K562 (cell line): ENCODE data around the gene FLAD1. TPM values are rescaled to one million over a fixed set of nuclear protein-coding genes. Genes with fewer than 3 reads are reported as not detected.

ENCODE experiments used
- CHCHD3 ChIP-seq: fragments of 250-450 bp; sonication (Bioruptor Pico); IDR thresholded peaks from 2 replicates; pipeline ENCODE4 v2.1.2; 2022; ENCODE audit warnings: mild to moderate bottlenecking
- DPF2 ChIP-seq: fragments of 450-650 bp; IDR thresholded peaks from 2 replicates; pipeline ENCODE4 v1.6.1; 2016
- EGR1 ChIP-seq: fragments of 450-650 bp; conservative IDR thresholded peaks from 2 replicates; pipeline ENCODE4 v1.6.1; 2017; ENCODE audit warnings: mild to moderate bottlenecking
- EZH2 ChIP-seq: IDR thresholded peaks from 2 replicates; pipeline ENCODE4 v1.6.1; 2012; ENCODE audit warnings: low read depth, mild to moderate bottlenecking, inconsistent platforms, low read length, borderline replicate concordance
- FOXA1 ChIP-seq: fragments of 450-650 bp; IDR thresholded peaks from 2 replicates; pipeline ENCODE4 v1.6.1; 2016; ENCODE audit warnings: mild to moderate bottlenecking, borderline replicate concordance
- GATAD2A ChIP-seq: fragments of 450-650 bp; IDR thresholded peaks from 2 replicates; pipeline ENCODE4 v1.6.1; 2017
- HNRNPL ChIP-seq: fragments of 200-400 bp; formaldehyde crosslinking; IDR thresholded peaks from 2 replicates; pipeline ENCODE4 v1.6.1; 2017; ENCODE audit warnings: low read depth, mild to moderate bottlenecking, low read length
- IFI16 ChIP-seq: fragments of 250-450 bp; sonication (Bioruptor Pico); IDR thresholded peaks from 2 replicates; pipeline ENCODE4 v2.1.2; 2022; ENCODE audit warnings: mild to moderate bottlenecking, inconsistent platforms
- MAFG ChIP-seq: fragments of 450-650 bp; conservative IDR thresholded peaks from 2 replicates; pipeline ENCODE4 v1.6.1; 2016; ENCODE audit warnings: missing genetic modification characterization, missing compliant biosample characterization
- MAFK ChIP-seq: IDR thresholded peaks from 2 replicates; pipeline ENCODE4 v1.6.1; 2011; ENCODE audit warnings: low read length, improper control_type of control experiment
- MBD2 ChIP-seq: sonication (generic); IDR thresholded peaks from 2 replicates; pipeline ENCODE4 v1.6.1; 2016; ENCODE audit warnings: low read depth, borderline replicate concordance
- MTA2 ChIP-seq: fragments of 450-650 bp; IDR thresholded peaks from 2 replicates; pipeline ENCODE4 v1.6.1; 2016; ENCODE audit warnings: low read depth
- NFE2 ChIP-seq: IDR thresholded peaks from 2 replicates; pipeline ENCODE4 v1.6.1; 2014; ENCODE audit warnings: antibody characterized with exemption, low read depth
- NFXL1 ChIP-seq: fragments of 450-650 bp; formaldehyde crosslinking; IDR thresholded peaks from 2 replicates; pipeline ENCODE4 v1.4.0; 2021; ENCODE audit warnings: mild to moderate bottlenecking
- RB1 ChIP-seq: fragments of 450-650 bp; IDR thresholded peaks from 2 replicates; pipeline ENCODE4 v1.6.1; 2017; ENCODE audit warnings: low read depth, mild to moderate bottlenecking
- RBM14 ChIP-seq: fragments of 200-400 bp; formaldehyde crosslinking; IDR thresholded peaks from 2 replicates; pipeline ENCODE4 v1.6.1; 2018; ENCODE audit warnings: low read depth, mild to moderate bottlenecking, low read length, moderate library complexity, borderline replicate concordance; ENCODE audit not compliant: insufficient read depth
- RBM25 ChIP-seq: fragments of 200-400 bp; formaldehyde crosslinking; IDR thresholded peaks from 2 replicates; pipeline ENCODE4 v1.6.1; 2018; ENCODE audit warnings: low read length, low read depth, moderate library complexity; ENCODE audit not compliant: severe bottlenecking
- RUNX1 ChIP-seq: sonication (generic); IDR thresholded peaks from 2 replicates; pipeline ENCODE4 v1.6.1; 2016; ENCODE audit warnings: antibody characterized with exemption, low read depth
- SMAD4 ChIP-seq: fragments of 250-450 bp; sonication (Bioruptor Pico); conservative IDR thresholded peaks from 2 replicates; pipeline ENCODE4 v1.8.0; 2021; ENCODE audit warnings: inconsistent platforms, mild to moderate bottlenecking, moderate library complexity
- SOX6 ChIP-seq: fragments of 450-650 bp; IDR thresholded peaks from 2 replicates; pipeline ENCODE4 v1.6.1; 2014; ENCODE audit warnings: mild to moderate bottlenecking
- TOE1 ChIP-seq, 2 experiments: fragments of 450-650 bp in 1 of 2; sonication (generic) in 1 of 2; formaldehyde crosslinking in 1 of 2; IDR thresholded peaks; 2 replicates each; pipeline versions ENCODE4 v1.7.1 to v1.8.0; 2016 to 2022; ENCODE audit warnings: borderline replicate concordance in 2 of 2, mild to moderate bottlenecking in 2 of 2, antibody characterized with exemption in 1 of 2, inconsistent platforms in 1 of 2, low read depth in 1 of 2, missing genetic modification reagents in 1 of 2, moderate library complexity in 1 of 2
- ZNF165 ChIP-seq: fragments of 250-450 bp; sonication (Bioruptor Pico); IDR thresholded peaks from 2 replicates; pipeline ENCODE4 v1.4.0; 2020; ENCODE audit warnings: borderline replicate concordance
- ZNF212 ChIP-seq: fragments of 450-650 bp; formaldehyde crosslinking; IDR thresholded peaks from 2 replicates; pipeline ENCODE4 v1.4.0; 2020; ENCODE audit warnings: mild to moderate bottlenecking
- ZNF239 ChIP-seq: fragments of 250-450 bp; sonication (Bioruptor Pico); IDR thresholded peaks from 2 replicates; pipeline ENCODE4 v1.4.0; 2020; ENCODE audit warnings: mild to moderate bottlenecking
- ZNF316 ChIP-seq: fragments of 450-650 bp; IDR thresholded peaks from 2 replicates; pipeline ENCODE4 v1.6.1; 2016
- ZNF561 ChIP-seq: fragments of 450-650 bp; formaldehyde crosslinking; conservative IDR thresholded peaks from 2 replicates; pipeline ENCODE4 v1.4.0; 2020; ENCODE audit warnings: mild to moderate bottlenecking, moderate library complexity
- ZNF707 ChIP-seq: fragments of 250-450 bp; sonication (Bioruptor Pico); conservative IDR thresholded peaks from 2 replicates; pipeline ENCODE4 v1.8.0; 2022; ENCODE audit warnings: inconsistent platforms, mild to moderate bottlenecking, moderate library complexity
- ZNF766 ChIP-seq: fragments of 200-800 bp; sonication (Bioruptor generic); conservative IDR thresholded peaks from 2 replicates; pipeline ENCODE4 v1.6.1; 2016; ENCODE audit warnings: missing genetic modification characterization, missing compliant biosample characterization
- polyA plus RNA-seq, 8 experiments: library from polyadenylated mRNA; depleted of rRNA in 4 of 8; stranded (reverse) in 5 of 8; unstranded in 3 of 8; fragments of >200 nt; fragmentation: Nextera tagmentation in 2 of 8; fragmentation: Illumina TruSeq in 1 of 8; extraction: Ambion mirVana in 2 of 8; extraction: Trizol in 1 of 8; gene quantifications; 2 replicates each; pipeline versions ENCODE4 v1.2.1 to v1.2.3, GENCODE V29; 2011 to 2014; ENCODE audit warnings: inconsistent platforms in 1 of 8, missing spikeins in 1 of 8
- total RNA-seq, 7 experiments: library from RNA; depleted of rRNA in 6 of 7; stranded (reverse); fragments of >200 nt in 6 of 7; fragmentation: Illumina TruSeq in 2 of 7; extraction: Trizol in 2 of 7; gene quantifications; 2 replicates each; pipeline versions ENCODE4 v1.2.1 to v1.2.3, GENCODE V29; 2011 to 2021; ENCODE audit warnings: low replicate concordance in 1 of 7
- TF ChIP-seq, protein P1 (sequence below): fragments of 450-650 bp; formaldehyde crosslinking; IDR thresholded peaks from 2 replicates; pipeline ENCODE4 v1.4.0; 2020; ENCODE audit warnings: mild to moderate bottlenecking, mixed read lengths
- TF ChIP-seq, protein P2 (sequence below): sonication (generic); formaldehyde crosslinking; IDR thresholded peaks from 2 replicates; pipeline ENCODE4 v1.8.1; 2022; ENCODE audit warnings: missing genetic modification reagents

FLAD1 gene
- total and polyA plus RNA-seq, 9 of the 15 experiments (the other 6 are each of a cell fraction or from before 2014, with no cell fraction given): 24.9 to 85.8 (median 67.0) TPM

- TF ChIP-seq SMAD4 (CRISPR knock-in tag): peak; percentile 59; the same call in 1 of the 2 replicates
- no peak for TF ChIP-seq ZNF212 (CRISPR knock-in tag)
- no peak for TF ChIP-seq EGR1
- TF ChIP-seq ZNF316: peak; percentile 1; the same call in 1 of the 2 replicates
- no peak for TF ChIP-seq EZH2
- TF ChIP-seq RUNX1: no peak
- TF ChIP-seq ZNF165 (CRISPR knock-in tag): no peak
- TF ChIP-seq RBM14: no peak
- no peak for TF ChIP-seq NFE2
- no peak for TF ChIP-seq ZNF707 (CRISPR knock-in tag)
- peak; percentile 44; the same call in 1 of the 2 replicates for TF ChIP-seq SOX6
- no peak for TF ChIP-seq MAFK
- TF ChIP-seq ZNF561 (CRISPR knock-in tag): no peak
- no peak for TF ChIP-seq RB1
- no peak for TF ChIP-seq IFI16
- peak; percentile 45; the same call in 1 of the 2 replicates for TF ChIP-seq TOE1 (IDR thresholded peaks at IDR 0.05; ENCODE audit: borderline replicate concordance)
- TF ChIP-seq TOE1 (CRISPR knock-in tag; IDR thresholded peaks at IDR 0.05; ENCODE audit: borderline replicate concordance, low read depth): no peak
- TF ChIP-seq CHCHD3: no peak
- no peak for TF ChIP-seq MBD2
- TF ChIP-seq GATAD2A: no peak
- no peak for TF ChIP-seq HNRNPL
- no peak for TF ChIP-seq MTA2
- no peak for TF ChIP-seq ZNF239 (CRISPR knock-in tag)
- TF ChIP-seq NFXL1: no peak
- peak; percentile 90 for TF ChIP-seq DPF2
- TF ChIP-seq, protein P1, sequence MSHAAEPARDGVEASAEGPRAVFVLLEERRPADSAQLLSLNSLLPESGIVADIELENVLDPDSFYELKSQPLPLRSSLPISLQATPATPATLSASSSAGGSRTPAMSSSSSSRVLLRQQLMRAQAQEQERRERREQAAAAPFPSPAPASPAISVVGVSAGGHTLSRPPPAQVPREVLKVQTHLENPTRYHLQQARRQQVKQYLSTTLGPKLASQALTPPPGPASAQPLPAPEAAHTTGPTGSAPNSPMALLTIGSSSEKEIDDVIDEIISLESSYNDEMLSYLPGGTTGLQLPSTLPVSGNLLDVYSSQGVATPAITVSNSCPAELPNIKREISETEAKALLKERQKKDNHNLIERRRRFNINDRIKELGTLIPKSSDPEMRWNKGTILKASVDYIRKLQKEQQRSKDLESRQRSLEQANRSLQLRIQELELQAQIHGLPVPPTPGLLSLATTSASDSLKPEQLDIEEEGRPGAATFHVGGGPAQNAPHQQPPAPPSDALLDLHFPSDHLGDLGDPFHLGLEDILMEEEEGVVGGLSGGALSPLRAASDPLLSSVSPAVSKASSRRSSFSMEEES: no peak
- no peak for TF ChIP-seq MAFG (tag)
- TF ChIP-seq, protein P2, sequence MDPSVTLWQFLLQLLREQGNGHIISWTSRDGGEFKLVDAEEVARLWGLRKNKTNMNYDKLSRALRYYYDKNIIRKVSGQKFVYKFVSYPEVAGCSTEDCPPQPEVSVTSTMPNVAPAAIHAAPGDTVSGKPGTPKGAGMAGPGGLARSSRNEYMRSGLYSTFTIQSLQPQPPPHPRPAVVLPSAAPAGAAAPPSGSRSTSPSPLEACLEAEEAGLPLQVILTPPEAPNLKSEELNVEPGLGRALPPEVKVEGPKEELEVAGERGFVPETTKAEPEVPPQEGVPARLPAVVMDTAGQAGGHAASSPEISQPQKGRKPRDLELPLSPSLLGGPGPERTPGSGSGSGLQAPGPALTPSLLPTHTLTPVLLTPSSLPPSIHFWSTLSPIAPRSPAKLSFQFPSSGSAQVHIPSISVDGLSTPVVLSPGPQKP: no peak
- TF ChIP-seq ZNF766 (CRISPR knock-in tag): 0 out of 2 replicates have a peak, but pooled peaks have one; percentile 41
- no peak for TF ChIP-seq FOXA1
- TF ChIP-seq RBM25: no peak
Measured at GRCh38 chr1:154973344-154974101, 9.6 kb upstream of the FLAD1 start (continued).
